ENCODE data around the gene ADM. TPM values are rescaled to one million over a fixed set of nuclear protein-coding genes. Genes with fewer than 3 reads are reported as not detected.

The ADM gene
- total RNA-seq, 1 experiment from 2014 or later, result 87.2 TPM

DNA sequence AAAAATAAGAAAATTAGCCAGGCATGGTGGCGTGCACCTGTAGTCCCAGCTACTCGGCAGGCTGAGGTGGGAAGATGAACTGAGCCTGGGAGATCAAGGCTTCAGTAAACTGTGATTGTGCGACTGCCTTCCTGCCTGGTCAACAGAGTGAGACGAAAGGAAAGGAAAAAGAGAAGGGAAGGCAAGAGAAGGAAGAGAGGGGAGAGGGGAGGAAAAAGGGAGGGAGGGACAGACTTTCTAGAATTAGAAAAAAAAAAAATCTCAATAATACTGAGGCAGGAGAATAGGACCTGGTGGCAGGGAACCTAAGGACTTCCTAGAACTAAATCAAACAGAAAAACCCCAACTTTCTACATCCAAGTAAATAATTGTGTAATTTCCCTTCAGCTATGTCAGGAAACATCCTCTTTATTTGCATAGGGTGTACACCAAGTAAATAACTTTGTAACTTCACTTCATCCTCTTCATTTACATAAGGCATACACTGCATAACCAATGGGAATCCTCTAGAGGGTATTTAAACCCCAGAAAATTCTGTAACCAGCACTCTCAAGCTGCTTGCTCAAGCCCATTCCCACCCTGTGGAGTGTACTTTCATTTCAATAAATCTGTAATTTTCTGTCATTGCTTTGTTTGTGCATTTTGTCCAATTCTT, 19.6 kb upstream of the ADM start:
- Histone ChIP-seq H3K4me1 (ENCODE audit: control insufficient read depth in 1 of 2, insufficient read depth in 2 of 2, low read length in 2 of 2) (peaks cover 0 to 3% of the 10 kb centered on the region in 2 experiments; a peak in 1 of 4 replicates), H3K79me2 (ENCODE audit: insufficient read depth, low read length) (peaks cover 67% of the 10 kb centered on the region), H3K4me2 (ENCODE audit: low read length) (no peak overlapping the region), H3K9ac (ENCODE audit: low read length) (no peak overlapping the region), H3K27ac (ENCODE audit: low read depth, low read length) (no peak overlapping the region), H4K20me1 (ENCODE audit: insufficient read depth) (peaks cover 3% of the 10 kb centered on the region; the same call in 1 of the 2 replicates), H3K27me3 (ENCODE audit: insufficient read depth, low read length) (no peaks in the 10 kb centered on the region), H3K4me3 (replicated peaks in 1 of 2; ENCODE audit: low read depth in 1 of 2, low read length in 2 of 2) (no peak overlapping the region), H3K9me2 (ENCODE audit: insufficient read depth) (no peaks in the 10 kb centered on the region), H2AFZ (ENCODE audit: low read depth, low read length, poor library complexity, severe bottlenecking) (no peak overlapping the region), H3K36me3 (ENCODE audit: control insufficient read depth in 1 of 2, insufficient read depth in 2 of 2, low read length in 2 of 2) (no peaks in the 10 kb centered on the region), H3K9me3 (ENCODE audit: control insufficient read depth in 1 of 2, insufficient read depth in 1 of 2, low read depth in 1 of 2, low read length in 2 of 2) (no peaks in the 10 kb centered on the region)
- ChIA-PET POLR2A (no interaction called here), CTCF (no interaction called here), RAD21 (ENCODE audit: low non-redundant PET in 1 of 2, low total read pairs in 2 of 2, uncharacterized antibody in 2 of 2, unreplicated experiment in 2 of 2) (no interaction called here)
- no peak for ATAC-seq
- BruUV-seq (replicated peaks), result no TSS peak
- TF ChIP-seq EGR1 (IDR thresholded peaks at IDR 0.05; ENCODE audit: low read depth), result no peak
- no peak for TF ChIP-seq ELF1 (IDR thresholded peaks at IDR 0.05; ENCODE audit: borderline replicate concordance, low read depth)
- DNase-seq (ENCODE audit: low read depth, low spot score), result no peak
- intact Hi-C loops (cut with micrococcal nuclease), result no loop called here

DNA sequence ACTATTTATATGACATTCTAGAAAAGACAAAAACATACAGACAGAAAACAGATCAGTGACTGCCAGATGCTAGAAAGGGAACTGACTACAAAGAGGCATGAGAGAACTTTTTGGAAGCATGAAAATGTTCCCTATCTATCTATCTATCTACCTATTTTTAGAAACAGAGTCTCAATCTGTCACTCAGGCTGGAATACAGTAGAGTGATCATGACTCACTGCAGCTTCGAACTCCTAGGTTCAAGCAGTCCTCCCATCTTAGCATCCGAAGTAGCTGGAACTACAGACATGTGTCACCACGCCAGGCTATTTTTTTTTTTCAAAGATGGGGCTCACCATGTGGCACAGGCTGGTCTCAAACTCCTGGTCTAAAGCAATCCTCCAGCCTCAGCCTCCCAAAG, 17.7 kb upstream of the ADM start:
- no peak overlapping the region for H3K27ac ChIP-seq (ENCODE audit: low read depth, low read length)
- TF ChIP-seq YY1 (IDR thresholded peaks at IDR 0.05; ENCODE audit: extremely low read depth, insufficient replicate concordance, low read depth, low read length), result no peak
- no peak for TF ChIP-seq EZH2phosphoT487 (IDR thresholded peaks at IDR 0.05; ENCODE audit: borderline replicate concordance)
- TF ChIP-seq CBX3 (IDR thresholded peaks at IDR 0.05; ENCODE audit: low read depth), result no peak
- TF ChIP-seq EZH2 (IDR thresholded peaks at IDR 0.05), result no peak
- TF ChIP-seq FOSL1 (IDR thresholded peaks at IDR 0.05; ENCODE audit: low read depth), result no peak
- TF ChIP-seq, protein P1, sequence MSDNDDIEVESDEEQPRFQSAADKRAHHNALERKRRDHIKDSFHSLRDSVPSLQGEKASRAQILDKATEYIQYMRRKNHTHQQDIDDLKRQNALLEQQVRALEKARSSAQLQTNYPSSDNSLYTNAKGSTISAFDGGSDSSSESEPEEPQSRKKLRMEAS (IDR thresholded peaks at IDR 0.05), result no peak
- no peak for TF ChIP-seq SIN3A (IDR thresholded peaks at IDR 0.05; ENCODE audit: low read depth)
- H3K36me3 ChIP-seq (ENCODE audit: control insufficient read depth in 1 of 2, insufficient read depth in 2 of 2, low read length in 2 of 2), result no peaks in the 10 kb centered on the region
- ATAC-seq (no peak), DNase-seq (ENCODE audit: low read depth, low spot score) (no peak)
- H3K9ac ChIP-seq (ENCODE audit: low read length), result no peak overlapping the region
- intact Hi-C loops (cut with micrococcal nuclease), result no loop called here
- no peak overlapping the region for H2AFZ ChIP-seq (ENCODE audit: low read depth, low read length, poor library complexity, severe bottlenecking)
- peaks cover 0 to 3% of the 10 kb centered on the region in 2 experiments; a peak in 1 of 4 replicates for H3K4me1 ChIP-seq (ENCODE audit: control insufficient read depth in 1 of 2, insufficient read depth in 2 of 2, low read length in 2 of 2)
- ChIA-PET POLR2A (interaction anchor here (2.5 kb wide), 1 partner anchor 17 kb away, joined by 7 read pairs; the partner anchor contains the start of gene ADM), CTCF (no interaction called here), RAD21 (ENCODE audit: low non-redundant PET in 1 of 2, low total read pairs in 2 of 2, uncharacterized antibody in 2 of 2, unreplicated experiment in 2 of 2) (no interaction called here)
- no TSS peak for BruUV-seq (replicated peaks)
- peaks cover 3% of the 10 kb centered on the region; the same call in 1 of the 2 replicates for H4K20me1 ChIP-seq (ENCODE audit: insufficient read depth)
- no peaks in the 10 kb centered on the region for H3K9me2 ChIP-seq (ENCODE audit: insufficient read depth)
- no peak overlapping the region for H3K4me2 ChIP-seq (ENCODE audit: low read length)
- peaks cover 73% of the 10 kb centered on the region for H3K79me2 ChIP-seq (ENCODE audit: insufficient read depth, low read length)
- H3K9me3 ChIP-seq (ENCODE audit: control insufficient read depth in 1 of 2, insufficient read depth in 1 of 2, low read depth in 1 of 2, low read length in 2 of 2), result no peaks in the 10 kb centered on the region
- H3K27me3 ChIP-seq (ENCODE audit: insufficient read depth, low read length), result no peaks in the 10 kb centered on the region
- no peak overlapping the region for H3K4me3 ChIP-seq (replicated peaks in 1 of 2; ENCODE audit: low read depth in 1 of 2, low read length in 2 of 2)
